Esophagus squamous epithelium (tissue), 4 donors: ENCODE results near the gene C2.

Experiments
- CTCF ChIP-seq, 6 experiments: fragments of 450-650 bp in 4 of 6; fragments of 200-600 bp in 2 of 6; sonication (generic) in 2 of 6; IDR thresholded peaks; one replicate each; pipeline ENCODE4 v1.5.1; 2016 to 2019; ENCODE audit warnings: antibody characterized with exemption in 6 of 6, mild to moderate bottlenecking in 4 of 6, moderate library complexity in 4 of 6
- POLR2A ChIP-seq, 4 donors: fragments of 450-650 bp; IDR thresholded peaks; one replicate each; pipeline ENCODE4 v1.6.1; 2017; ENCODE audit warnings: antibody characterized with exemption in 4 of 4, mild to moderate bottlenecking in 4 of 4, moderate library complexity in 3 of 4

GRCh38 chr6:31896856-31897611 is 30.5 kb upstream of the C2 start:
- no peak for TF ChIP-seq CTCF (IDR thresholded peaks at IDR 0.05)
- TF ChIP-seq POLR2A (IDR thresholded peaks at IDR 0.05): no peak
